Epithelial cell of esophagus (primary cell): ENCODE measurements around the gene CLEC7A.

Experiments
- DNase-seq: peaks from one replicate; pipeline ENCODE4 v3.0.0; 2010; ENCODE audit warnings: low read depth
- H3K4me3 ChIP-seq: 2 replicates; pipeline ENCODE4 v1.5.1; 2011; ENCODE audit warnings: mild to moderate bottlenecking, low read length, control low read depth
- TF ChIP-seq, protein P1 (sequence below): IDR thresholded peaks from 2 replicates; pipeline ENCODE4 v1.5.1; 2011; ENCODE audit warnings: low read depth, mild to moderate bottlenecking, low read length, control low read depth, inconsistent platforms; ENCODE audit not compliant: insufficient read depth; ENCODE audit errors: missing control alignments

Gene CLEC7A

DNA sequence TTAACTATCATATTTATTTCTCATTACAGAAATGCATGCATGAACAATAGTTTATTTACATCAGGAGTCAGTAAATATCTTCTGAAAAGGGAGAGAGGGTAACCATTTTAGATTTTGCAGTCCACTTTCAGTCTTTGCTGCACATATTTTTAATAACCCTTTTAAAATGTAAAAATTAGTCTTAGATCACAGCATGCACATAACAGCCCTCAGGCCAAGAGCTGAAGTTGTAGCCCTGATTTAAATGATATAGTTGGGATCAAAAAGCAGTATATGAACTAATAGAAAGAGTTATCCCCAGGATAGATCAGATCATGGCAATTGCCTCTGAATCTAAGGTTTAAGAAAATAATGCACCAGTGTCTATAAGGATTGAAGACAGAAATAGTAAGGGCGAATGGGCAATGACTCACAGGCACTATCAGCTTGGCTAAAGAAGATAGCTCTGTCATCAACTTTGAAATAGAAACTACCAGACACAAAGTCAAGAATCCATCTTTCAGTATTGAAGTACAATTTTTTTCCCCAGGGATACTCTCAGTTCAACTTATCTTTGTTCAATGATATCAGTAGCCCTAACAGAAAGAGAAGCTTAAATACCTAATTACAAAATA lies 13.1 kb upstream of the CLEC7A start:
- no peak overlapping the region for H3K4me3 ChIP-seq
- DNase-seq, result peak; percentile 24

DNA sequence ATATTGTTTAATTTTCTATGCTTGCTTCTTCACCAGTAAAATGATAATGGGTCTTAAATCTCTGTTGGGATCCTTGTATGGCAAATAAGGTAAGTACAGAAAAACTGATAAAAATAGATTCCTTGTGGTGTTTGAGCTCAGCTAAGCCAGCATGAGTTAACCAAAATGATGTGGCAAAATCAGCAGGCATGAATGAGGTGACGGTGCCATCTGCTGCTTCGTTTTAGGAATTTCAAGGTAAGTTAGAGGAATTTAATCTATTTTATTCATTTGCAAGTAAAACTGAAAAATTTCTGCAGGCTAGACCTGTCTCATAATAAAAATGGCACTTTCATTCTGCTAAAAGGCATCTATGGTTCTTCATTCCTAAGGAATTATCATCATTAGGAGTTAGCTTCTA lies 10.0 kb upstream of the CLEC7A start:
- DNase-seq, result peak; percentile 75
- TF ChIP-seq, protein P1, sequence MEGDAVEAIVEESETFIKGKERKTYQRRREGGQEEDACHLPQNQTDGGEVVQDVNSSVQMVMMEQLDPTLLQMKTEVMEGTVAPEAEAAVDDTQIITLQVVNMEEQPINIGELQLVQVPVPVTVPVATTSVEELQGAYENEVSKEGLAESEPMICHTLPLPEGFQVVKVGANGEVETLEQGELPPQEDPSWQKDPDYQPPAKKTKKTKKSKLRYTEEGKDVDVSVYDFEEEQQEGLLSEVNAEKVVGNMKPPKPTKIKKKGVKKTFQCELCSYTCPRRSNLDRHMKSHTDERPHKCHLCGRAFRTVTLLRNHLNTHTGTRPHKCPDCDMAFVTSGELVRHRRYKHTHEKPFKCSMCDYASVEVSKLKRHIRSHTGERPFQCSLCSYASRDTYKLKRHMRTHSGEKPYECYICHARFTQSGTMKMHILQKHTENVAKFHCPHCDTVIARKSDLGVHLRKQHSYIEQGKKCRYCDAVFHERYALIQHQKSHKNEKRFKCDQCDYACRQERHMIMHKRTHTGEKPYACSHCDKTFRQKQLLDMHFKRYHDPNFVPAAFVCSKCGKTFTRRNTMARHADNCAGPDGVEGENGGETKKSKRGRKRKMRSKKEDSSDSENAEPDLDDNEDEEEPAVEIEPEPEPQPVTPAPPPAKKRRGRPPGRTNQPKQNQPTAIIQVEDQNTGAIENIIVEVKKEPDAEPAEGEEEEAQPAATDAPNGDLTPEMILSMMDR, result peak; percentile 71
- H3K4me3 ChIP-seq, result no peak overlapping the region

More for the DNA sequence above, 13.1 kb upstream of the CLEC7A start:
- TF ChIP-seq, protein P1, result no peak

DNA sequence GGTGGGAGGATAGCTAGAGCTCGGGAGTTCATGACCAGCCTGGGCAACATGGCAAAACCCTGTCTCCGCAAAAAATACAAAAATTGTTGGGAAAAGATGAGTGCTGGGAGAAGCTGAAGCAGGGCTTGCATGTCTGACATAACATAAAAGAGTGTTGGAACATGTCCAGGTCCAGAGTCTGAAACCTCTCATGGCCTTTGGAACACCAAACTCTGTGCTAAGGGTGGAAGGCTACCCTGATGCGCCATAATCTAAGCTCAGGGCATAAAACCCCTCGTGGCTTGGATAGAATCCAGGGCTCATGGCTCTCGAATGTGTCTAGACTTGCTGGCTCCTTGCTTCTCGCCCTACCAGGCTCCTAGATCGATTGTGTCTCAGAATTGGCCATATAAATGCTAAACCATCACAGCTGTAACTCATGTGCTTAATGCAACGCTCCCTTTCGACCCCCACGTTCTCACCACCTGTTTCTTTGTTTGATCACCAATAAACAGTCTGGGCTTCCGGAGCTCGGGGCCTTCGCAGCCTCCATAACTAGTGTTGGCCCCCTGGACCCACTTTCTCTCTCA lies 6.7 kb upstream of the CLEC7A start:
- no peak overlapping the region for H3K4me3 ChIP-seq
- TF ChIP-seq, protein P1, result no peak
- no peak for DNase-seq

DNA sequence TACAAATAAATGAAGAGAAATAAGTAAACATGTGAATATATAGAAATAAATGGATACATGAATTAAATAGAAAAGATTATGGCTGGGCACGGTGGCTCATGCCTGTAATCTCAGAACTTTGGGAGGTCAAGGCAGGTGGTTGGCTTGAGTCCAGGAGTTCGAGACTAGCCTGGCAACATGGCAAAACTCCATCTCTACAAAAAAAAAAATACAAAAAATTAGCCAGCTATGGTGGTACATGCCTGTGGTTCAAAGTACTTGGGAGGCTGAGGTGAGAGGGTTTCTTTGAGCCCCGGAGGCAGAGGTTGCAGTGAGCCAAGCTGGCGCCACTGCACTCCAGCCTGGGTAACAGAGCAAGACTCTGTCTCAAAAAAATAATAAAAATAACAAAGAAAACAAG lies 5.1 kb upstream of the CLEC7A start:
- no peak for DNase-seq
- TF ChIP-seq, protein P1, result no peak
- H3K4me3 ChIP-seq, result no peak overlapping the region

DNA sequence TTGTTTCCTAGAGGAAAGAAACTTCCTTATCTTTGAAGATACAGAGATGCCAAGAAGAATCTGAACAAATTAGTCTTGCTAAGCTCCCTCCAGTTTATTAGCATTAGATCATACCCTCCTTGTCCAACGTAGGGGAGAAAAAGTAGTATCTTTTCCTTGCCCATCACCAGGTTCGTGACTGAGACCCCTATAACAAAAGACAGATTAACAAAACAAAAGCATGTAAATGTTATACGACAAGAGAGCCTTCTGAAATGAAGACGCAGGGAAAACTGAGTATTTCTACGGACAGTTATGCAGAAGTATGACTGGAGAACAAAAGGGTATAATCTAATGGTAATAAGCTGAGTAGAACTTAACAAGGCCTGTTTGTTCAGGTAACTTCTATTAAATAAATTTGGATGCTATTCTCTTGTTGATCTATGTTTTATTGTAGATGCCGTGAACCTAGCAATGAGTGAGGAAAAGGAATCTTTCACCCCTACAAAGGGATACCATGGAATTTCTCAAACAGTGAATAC lies 2.9 kb upstream of the CLEC7A start:
- TF ChIP-seq, protein P1, result no peak
- no peak overlapping the region for H3K4me3 ChIP-seq
- no peak for DNase-seq

DNA sequence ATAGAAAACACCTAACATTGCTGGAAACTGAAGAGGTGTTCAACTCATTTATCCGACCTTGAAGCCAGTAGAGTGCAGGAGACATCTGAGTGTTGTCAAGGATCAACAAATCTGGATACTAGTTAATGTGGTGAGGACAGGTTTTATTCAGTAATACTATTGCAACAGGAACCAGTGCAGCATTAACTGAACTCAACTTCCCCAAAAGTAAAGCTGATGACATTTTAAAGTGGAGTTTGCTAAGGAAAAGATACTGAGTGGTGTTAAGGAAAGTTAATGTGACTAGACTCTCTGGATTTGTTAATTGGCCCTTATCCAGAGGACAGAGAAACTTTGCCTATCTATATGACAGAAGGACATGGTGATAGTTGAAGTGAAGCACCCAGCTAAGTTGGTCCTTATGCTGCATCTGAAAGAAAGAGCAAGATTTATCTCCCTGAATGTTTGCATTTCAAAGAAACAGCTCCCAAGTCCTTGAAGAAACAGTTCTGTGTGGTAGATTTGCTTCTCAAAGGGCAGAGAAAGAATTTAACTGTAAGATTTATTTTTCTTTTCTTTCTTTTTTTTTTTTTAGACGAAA lies 1.2 kb upstream of the CLEC7A start:
- TF ChIP-seq, protein P1, result no peak
- H3K4me3 ChIP-seq, result no peak overlapping the region
- DNase-seq, result no peak

DNA sequence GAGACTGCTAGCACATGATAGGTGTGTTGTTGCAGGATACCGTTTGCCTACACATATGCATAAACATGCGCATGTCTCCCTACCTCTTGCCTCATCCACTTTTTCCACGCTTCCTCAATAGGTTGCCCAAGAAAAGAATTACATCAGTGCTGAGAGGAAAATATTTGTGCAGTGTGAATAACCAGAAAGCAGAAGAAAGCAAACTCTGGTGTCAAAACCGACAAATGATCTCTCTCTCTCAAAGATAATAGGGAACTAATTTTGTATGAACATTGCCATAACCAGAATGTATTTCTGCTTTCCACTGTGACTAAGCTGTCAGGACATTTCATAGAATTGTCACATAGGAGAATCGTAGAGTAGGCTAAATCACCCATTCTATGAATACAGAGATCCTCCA lies 1.3 kb downstream of the CLEC7A start:
- TF ChIP-seq, protein P1, result no peak
- DNase-seq, result peak; percentile 39
- H3K4me3 ChIP-seq, result no peak overlapping the region
